ENCODE measurements around the gene BMP7.

DNA sequence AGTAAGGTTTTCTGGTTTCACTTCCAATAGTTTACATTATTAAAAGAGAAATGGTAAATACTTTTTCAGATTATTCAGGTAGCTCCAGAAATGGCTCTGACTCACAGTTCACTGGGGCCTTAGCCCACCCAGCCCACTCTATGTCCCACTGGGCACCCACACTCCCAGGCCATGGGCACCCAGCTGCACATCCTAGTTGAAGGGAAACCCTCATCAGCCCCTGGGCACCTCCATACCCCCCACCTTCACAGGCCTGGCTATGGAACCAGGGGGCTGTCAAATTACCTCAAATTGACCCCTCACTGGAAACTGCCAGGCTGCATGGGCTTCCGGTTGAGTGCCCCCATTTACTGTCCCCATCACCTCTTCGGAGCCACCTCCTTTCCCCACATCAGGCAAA lies 51.5 kb downstream of the BMP7 start:
- no peak for TF ChIP-seq POLR2AphosphoS5 (IDR thresholded peaks at IDR 0.05; ENCODE audit: low read depth, low read length)
- TF ChIP-seq POLR2A (IDR thresholded peaks at IDR 0.05; ENCODE audit: low read depth, low read length) = no peak
